NCI-H748 treated with DMSO at 0.1 percent for 48 hours (cell line): Measurements from ENCODE around the gene POMT2.

ENCODE experiments used
- DNase-seq: peaks from one replicate; lab custom pipeline; 2025; lab: John Stamatoyannopoulos, UW

POMT2 gene

GRCh38 chr14:77267937-77268699 lies 52.6 kb downstream of the POMT2 start:
- DNase-seq, result no peak

- no peak for DNase-seq
These were observed 54.3 kb downstream of the POMT2 start for GRCh38 chr14:77266336-77266735.

GRCh38 chr14:77265561-77266335 lies 54.9 kb downstream of the POMT2 start:
- DNase-seq, result no peak

GRCh38 chr14:77265187-77265515 lies 55.5 kb downstream of the POMT2 start:
- DNase-seq, result no peak

- DNase-seq, result no peak
These were observed 56.1 kb downstream of the POMT2 start for GRCh38 chr14:77264466-77265186.

GRCh38 chr14:77260631-77261030 lies 60.1 kb downstream of the POMT2 start:
- no peak for DNase-seq

- DNase-seq, result no peak
These were observed 60.5 kb downstream of the POMT2 start for GRCh38 chr14:77260199-77260598.

GRCh38 chr14:77259025-77259715 lies 61.5 kb downstream of the POMT2 start:
- no peak for DNase-seq

GRCh38 chr14:77258566-77258965 lies 62.1 kb downstream of the POMT2 start:
- no peak for DNase-seq

- DNase-seq, result no peak
These were observed 63.0 kb downstream of the POMT2 start for GRCh38 chr14:77257700-77258099.

- no peak for DNase-seq
These were observed 64.0 kb downstream of the POMT2 start for GRCh38 chr14:77256694-77257093.

- DNase-seq, result no peak
These were observed 67.1 kb downstream of the POMT2 start for GRCh38 chr14:77253333-77254190.

- no peak for DNase-seq
These were observed 68.8 kb downstream of the POMT2 start for GRCh38 chr14:77251870-77252269.

- no peak for DNase-seq
These were observed 69.8 kb downstream of the POMT2 start for GRCh38 chr14:77250927-77251326.

- DNase-seq, result no peak
These were observed 71.4 kb downstream of the POMT2 start for GRCh38 chr14:77249286-77249685.

GRCh38 chr14:77248666-77249065 lies 72.0 kb downstream of the POMT2 start:
- DNase-seq, result no peak

GRCh38 chr14:77246784-77247183 lies 73.9 kb downstream of the POMT2 start:
- DNase-seq, result no peak

- DNase-seq, result no peak
These were observed 74.9 kb downstream of the POMT2 start for GRCh38 chr14:77245820-77246219.

GRCh38 chr14:77243853-77244252 lies 76.8 kb downstream of the POMT2 start:
- DNase-seq, result no peak

GRCh38 chr14:77242752-77243151 lies 77.9 kb downstream of the POMT2 start:
- DNase-seq, result no peak

GRCh38 chr14:77241955-77242354 lies 78.7 kb downstream of the POMT2 start:
- DNase-seq, result no peak
